Embryonic facial prominence (tissue), 1 donor: Measurements from ENCODE around the gene VAV3.

Experiments used
- DNase-seq: peaks from one replicate; pipeline ENCODE4 v3.0.0-alpha.2; 2016; ENCODE audit errors: extremely low spot score

The VAV3 gene

GRCh38 chr1:107575226-107575625 is 389.8 kb downstream of the VAV3 start:
- no peak for DNase-seq

- DNase-seq = no peak
Measured at GRCh38 chr1:107574044-107574443, 390.9 kb downstream of the VAV3 start.

- DNase-seq = no peak
Measured at GRCh38 chr1:107572674-107573211, 392.2 kb downstream of the VAV3 start.

- no peak for DNase-seq
Measured at GRCh38 chr1:107570768-107571167, 394.2 kb downstream of the VAV3 start.

GRCh38 chr1:107563441-107563840 is 401.5 kb downstream of the VAV3 start:
- no peak for DNase-seq

GRCh38 chr1:107559881-107560280 is 405.1 kb downstream of the VAV3 start:
- DNase-seq = no peak

GRCh38 chr1:107557095-107557494 is 407.9 kb downstream of the VAV3 start:
- DNase-seq = no peak

GRCh38 chr1:107555578-107555977 is 409.4 kb downstream of the VAV3 start:
- no peak for DNase-seq

- DNase-seq = no peak
Measured at GRCh38 chr1:107552781-107553180, 412.2 kb downstream of the VAV3 start.

- DNase-seq = no peak
Measured at GRCh38 chr1:107551456-107551855, 413.5 kb downstream of the VAV3 start.

GRCh38 chr1:107550358-107550757 is 414.6 kb downstream of the VAV3 start:
- no peak for DNase-seq

- no peak for DNase-seq
Measured at GRCh38 chr1:107549152-107549810, 415.7 kb downstream of the VAV3 start.

GRCh38 chr1:107548276-107548675 is 416.7 kb downstream of the VAV3 start:
- no peak for DNase-seq

GRCh38 chr1:107547363-107548155 is 417.4 kb downstream of the VAV3 start:
- DNase-seq = no peak

- DNase-seq = no peak
Measured at GRCh38 chr1:107546576-107546975, 418.4 kb downstream of the VAV3 start.

- no peak for DNase-seq
Measured at GRCh38 chr1:107545879-107546278, 419.1 kb downstream of the VAV3 start.

- DNase-seq = no peak
Measured at GRCh38 chr1:107545056-107545577, 419.9 kb downstream of the VAV3 start.

- no peak for DNase-seq
Measured at GRCh38 chr1:107544285-107544684, 420.7 kb downstream of the VAV3 start.

- no peak for DNase-seq
Measured at GRCh38 chr1:107541412-107541811, 423.6 kb downstream of the VAV3 start.

GRCh38 chr1:107538502-107538901 is 426.5 kb downstream of the VAV3 start:
- DNase-seq = no peak

- DNase-seq = no peak
Measured at GRCh38 chr1:107536266-107536665, 428.7 kb downstream of the VAV3 start.

- no peak for DNase-seq
Measured at GRCh38 chr1:107535091-107535490, 429.9 kb downstream of the VAV3 start.

GRCh38 chr1:107534632-107535031 is 430.3 kb downstream of the VAV3 start:
- DNase-seq = no peak
